Activated CD4-positive, CD25-positive, alpha-beta regulatory T cell treated with anti-CD3 and anti-CD28 coated beads, Interleukin-2, amount 50 U/mL, for 24 hours (primary cell): ENCODE data around the gene MTCP1.

Experiments used
- ATAC-seq, 2 donors: fragments of 150-1000 bp; cut with Tn5 transposase; one replicate each; pipeline ENCODE4 v1.10.0; 2021; ENCODE audit warnings: mild to moderate bottlenecking in 1 of 2, moderate library complexity in 1 of 2

The MTCP1 gene

GRCh38 chrX:155053656-155054055 lies 17.3 kb downstream of the MTCP1 start:
- no peak for ATAC-seq

- ATAC-seq = no peak
Observed at GRCh38 chrX:155052738-155053498, 18.0 kb downstream of the MTCP1 start.

- ATAC-seq = no peak
Observed at GRCh38 chrX:155048977-155049619, 21.8 kb downstream of the MTCP1 start.

- no peak for ATAC-seq
Observed at GRCh38 chrX:155046811-155047528, 24.0 kb downstream of the MTCP1 start.

GRCh38 chrX:155046129-155046810 lies 24.7 kb downstream of the MTCP1 start:
- ATAC-seq = no peak

- ATAC-seq = no peak
Observed at GRCh38 chrX:155035688-155036087, 35.2 kb downstream of the MTCP1 start.

GRCh38 chrX:155031657-155032056 lies 39.3 kb downstream of the MTCP1 start:
- ATAC-seq = no peak

- ATAC-seq = no peak
Observed at GRCh38 chrX:155028877-155029291, 42.1 kb downstream of the MTCP1 start.

- ATAC-seq = peak in 1 of 2 donors; percentile 15
Observed at GRCh38 chrX:155028129-155028528, 42.8 kb downstream of the MTCP1 start.

GRCh38 chrX:155027509-155028066 lies 43.3 kb downstream of the MTCP1 start:
- ATAC-seq = peak; percentile 33

GRCh38 chrX:155026727-155027508 lies 44.0 kb downstream of the MTCP1 start, which contains the start of gene FUNDC2:
FUNDC2 (plus strand) TSS chrX:155026844; CDS start chrX:155026939, 95 bp downstream.
- peak; percentile 89 for ATAC-seq

GRCh38 chrX:155026420-155026726 lies 44.6 kb downstream of the MTCP1 start:
- no peak for ATAC-seq

- no peak for ATAC-seq
Observed at GRCh38 chrX:155023907-155024833, 46.8 kb downstream of the MTCP1 start.

- no peak for ATAC-seq
Observed at GRCh38 chrX:155022585-155022984, 48.4 kb downstream of the MTCP1 start, which contains the start of gene F8. F8 (minus strand) TSS chrX:155022723; CDS start chrX:155022552, 171 bp downstream.

- ATAC-seq = no peak
Observed at GRCh38 chrX:155020591-155020990, 50.3 kb downstream of the MTCP1 start.
